SJSA1 (cell line): ENCODE results near the gene CLEC6A. TPM values are rescaled to one million over a fixed set of nuclear protein-coding genes. Genes with fewer than 3 reads are reported as not detected.

Experiments
- DNase-seq, 2 experiments: peaks; one replicate each; pipeline ENCODE4 v3.0.0-alpha.2; 2015 to 2020; ENCODE audit warnings: low spot score in 2 of 2, low read depth in 1 of 2
- H3K27ac ChIP-seq: fragments of 250-450 bp; sonication (Bioruptor Pico); 2 replicates; pipeline ENCODE4 v1.5.1; 2020; ENCODE audit warnings: mild to moderate bottlenecking, moderate library complexity
- H3K27me3 ChIP-seq: fragments of 250-450 bp; sonication (Bioruptor Pico); replicated peaks from 2 replicates; pipeline ENCODE4 v1.5.1; 2020; ENCODE audit warnings: mild to moderate bottlenecking, moderate library complexity
- H3K36me3 ChIP-seq: fragments of 250-450 bp; sonication (Bioruptor Pico); 2 replicates; pipeline ENCODE4 v1.5.1; 2020; ENCODE audit warnings: mild to moderate bottlenecking
- H3K4me1 ChIP-seq: fragments of 250-450 bp; sonication (Bioruptor Pico); replicated peaks from 2 replicates; pipeline ENCODE4 v1.6.1; 2021; ENCODE audit warnings: mild to moderate bottlenecking
- H3K4me3 ChIP-seq: fragments of 250-450 bp; sonication (Bioruptor Pico); 2 replicates; pipeline ENCODE4 v1.5.1; 2020; ENCODE audit warnings: mild to moderate bottlenecking
- H3K9me3 ChIP-seq: fragments of 250-450 bp; sonication (Bioruptor Pico); replicated peaks from 2 replicates; pipeline ENCODE4 v1.5.1; 2020; ENCODE audit warnings: mild to moderate bottlenecking
- total RNA-seq: library from RNA; depleted of rRNA; stranded (reverse); fragments of >200 nt; shearing (Covaris generic); gene quantifications from 2 replicates; pipeline ENCODE4 v1.2.3, GENCODE V29; 2014; rRNA removed

The CLEC6A gene
- total RNA-seq, 1 experiment from 2014 or later: not detected

GRCh38 chr12:8508910-8509841 is 53.4 kb downstream of the CLEC6A start:
- Histone ChIP-seq H3K27ac (no peak overlapping the region), H3K4me3 (no peak overlapping the region), H3K27me3 (no peaks in the 10 kb centered on the region), H3K4me1 (no peaks in the 10 kb centered on the region), H3K9me3 (no peaks in the 10 kb centered on the region), H3K36me3 (no peaks in the 10 kb centered on the region)
- no peak for DNase-seq

GRCh38 chr12:8513256-8513655 is 57.5 kb downstream of the CLEC6A start, which contains the start of gene CLEC4D:
TSS of gene CLEC4D (plus strand) at chr12:8513503. CDS start at chr12:8513733, 230 bp downstream.
- H3K36me3 ChIP-seq: no peaks in the 10 kb centered on the region
- H3K4me3 ChIP-seq: no peak within 1 kb of the TSS
- H3K4me1 ChIP-seq: no peaks in the 10 kb centered on the region

GRCh38 chr12:8517971-8518370 is 62.2 kb downstream of the CLEC6A start:
- peaks cover 5% of the 10 kb centered on the region; the same call in 1 of the 2 replicates for H3K27me3 ChIP-seq
- H3K27ac ChIP-seq: no peak overlapping the region
- DNase-seq: no peak
- H3K4me1 ChIP-seq: no peaks in the 10 kb centered on the region
- no peaks in the 10 kb centered on the region for H3K36me3 ChIP-seq
- H3K4me3 ChIP-seq: no peak overlapping the region
- no peaks in the 10 kb centered on the region for H3K9me3 ChIP-seq

More at GRCh38 chr12:8513256-8513655, 57.5 kb downstream of the CLEC6A start, which contains the start of gene CLEC4D:
- DNase-seq: no peak
- Histone ChIP-seq H3K9me3 (no peaks in the 10 kb centered on the region), H3K27ac (no peak within 1 kb of the TSS), H3K27me3 (peaks cover 5% of the 10 kb centered on the region; the same call in 1 of the 2 replicates)

- no peak for DNase-seq
- Histone ChIP-seq H3K27me3 (peaks cover 5% of the 10 kb centered on the region; the same call in 1 of the 2 replicates), H3K4me1 (no peaks in the 10 kb centered on the region), H3K4me3 (no peak overlapping the region), H3K36me3 (no peaks in the 10 kb centered on the region), H3K9me3 (no peaks in the 10 kb centered on the region), H3K27ac (no peak overlapping the region)
Observed at GRCh38 chr12:8519171-8519570, 63.4 kb downstream of the CLEC6A start.

- no peaks in the 10 kb centered on the region for H3K4me1 ChIP-seq
- no peaks in the 10 kb centered on the region for H3K9me3 ChIP-seq
- H3K4me3 ChIP-seq: no peak overlapping the region
- H3K27me3 ChIP-seq: no peaks in the 10 kb centered on the region
- no peak overlapping the region for H3K27ac ChIP-seq
- no peak for DNase-seq
- H3K36me3 ChIP-seq: no peaks in the 10 kb centered on the region
Observed at GRCh38 chr12:8527250-8528130, 71.7 kb downstream of the CLEC6A start.

Other genes starting within 250 kb of the CLEC6A start
- not detected in 2 replicates for gene FAM90A1, start 228.3 kb upstream of the CLEC6A start, total RNA-seq
- gene CLEC4D, start 57.5 kb downstream of the CLEC6A start, total RNA-seq: not detected in 2 replicates
- not detected in 2 replicates for gene CLEC4E, start 84.9 kb downstream of the CLEC6A start, total RNA-seq
- not detected in 2 replicates for gene AICDA, start 156.9 kb downstream of the CLEC6A start, total RNA-seq
- gene MFAP5, start 206.9 kb downstream of the CLEC6A start, total RNA-seq: 1.7 and 2.3 TPM in 2 replicates
- 16.6 and 21.4 TPM in 2 replicates for gene RIMKLB, start 242.0 kb downstream of the CLEC6A start, total RNA-seq